Fibroblast of skin of left biceps (primary cell): Measurements from ENCODE around the gene SPAG9.
A peak's percentile ranks its signal among the peaks of the same experiment; 100 is the strongest.
"Not testable (repeated sequence)": the region's sequence is repeated elsewhere in the genome, so short reads cannot be mapped to it uniquely, and the experiment has no call there.

ENCODE experiments used
- DNase-seq, 2 experiments: peaks; one replicate each; pipeline ENCODE4 v3.0.0-alpha.2; 2013; ENCODE audit warnings: low read depth in 2 of 2

The SPAG9 gene

DNA sequence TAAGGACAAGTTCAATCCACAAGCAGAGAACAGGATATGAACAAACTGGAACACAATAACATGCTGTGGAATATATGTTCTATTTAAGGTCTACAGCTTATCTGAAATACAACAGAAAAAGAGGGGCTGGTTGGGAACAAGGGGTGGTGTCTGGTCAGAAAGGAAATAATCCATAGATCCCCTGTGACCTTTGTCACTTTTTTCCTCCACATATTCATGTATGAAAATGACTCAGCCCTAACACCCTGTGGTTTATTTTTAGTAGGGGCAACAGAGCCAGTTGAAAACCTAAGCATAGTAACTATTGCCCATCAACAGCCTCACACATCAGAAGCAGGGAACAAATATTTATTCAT, 12.3 kb upstream of the SPAG9 start:
- DNase-seq: no peak

DNA sequence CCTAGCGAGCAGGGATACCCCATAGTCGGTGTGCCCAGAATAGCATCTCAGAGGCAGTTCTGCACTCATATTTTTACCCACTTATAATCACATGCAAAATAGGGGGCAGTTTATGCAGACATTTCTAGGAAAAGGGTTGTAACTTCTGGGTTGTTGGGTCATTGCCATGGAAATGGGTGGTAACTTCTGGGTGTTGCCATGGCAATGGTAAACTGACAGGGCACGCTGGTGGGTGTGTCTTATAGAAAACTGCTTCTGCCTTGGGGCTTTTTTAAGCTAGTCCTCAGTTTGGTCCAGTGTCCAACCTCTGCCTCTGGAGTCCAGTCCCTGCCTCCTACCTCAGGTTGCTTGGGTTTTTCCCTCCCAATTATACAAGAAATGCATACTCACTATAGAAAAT, 7.4 kb upstream of the SPAG9 start:
- DNase-seq: no peak

DNA sequence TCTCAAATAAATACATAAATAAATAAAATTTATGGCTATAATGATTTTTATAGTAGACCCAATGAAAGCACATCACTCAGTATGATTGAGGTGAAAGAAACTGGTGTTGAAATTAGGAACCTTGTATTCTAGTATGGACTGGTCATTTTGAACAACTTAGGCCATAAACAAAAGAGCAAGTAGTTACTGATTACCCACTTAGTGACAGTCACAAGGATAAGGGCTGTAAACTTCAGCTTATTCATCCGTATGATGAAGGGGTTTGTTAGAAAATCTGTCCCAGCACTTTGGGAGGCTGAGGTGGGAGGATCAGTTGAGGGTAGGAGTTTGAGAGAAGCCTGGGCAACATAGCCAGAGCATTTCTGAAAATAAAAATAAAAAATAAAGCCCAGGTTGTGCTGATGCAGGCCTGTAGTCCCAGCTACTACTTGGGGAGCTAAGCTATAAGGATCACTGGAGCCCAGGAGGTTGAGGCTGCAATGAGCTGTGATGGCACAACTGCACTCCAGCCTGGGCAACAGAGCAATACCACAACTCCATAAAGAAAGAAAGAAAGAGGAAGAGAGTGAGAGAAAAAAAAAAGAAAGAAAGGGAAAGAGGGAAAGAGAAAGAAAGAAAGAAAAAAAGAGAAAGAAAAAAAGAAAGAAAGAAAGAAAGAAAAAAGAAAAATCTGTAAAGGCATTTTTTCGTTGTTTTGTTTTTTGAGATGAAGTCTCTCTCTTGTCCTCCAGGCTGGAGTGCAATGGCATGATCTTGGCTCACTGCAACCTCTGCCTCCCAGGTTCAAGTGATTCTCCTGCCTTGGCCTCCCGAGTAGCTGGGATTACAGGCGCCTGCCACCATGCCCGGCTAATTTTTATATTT, 4.2 kb upstream of the SPAG9 start:
- DNase-seq: no peak

DNA sequence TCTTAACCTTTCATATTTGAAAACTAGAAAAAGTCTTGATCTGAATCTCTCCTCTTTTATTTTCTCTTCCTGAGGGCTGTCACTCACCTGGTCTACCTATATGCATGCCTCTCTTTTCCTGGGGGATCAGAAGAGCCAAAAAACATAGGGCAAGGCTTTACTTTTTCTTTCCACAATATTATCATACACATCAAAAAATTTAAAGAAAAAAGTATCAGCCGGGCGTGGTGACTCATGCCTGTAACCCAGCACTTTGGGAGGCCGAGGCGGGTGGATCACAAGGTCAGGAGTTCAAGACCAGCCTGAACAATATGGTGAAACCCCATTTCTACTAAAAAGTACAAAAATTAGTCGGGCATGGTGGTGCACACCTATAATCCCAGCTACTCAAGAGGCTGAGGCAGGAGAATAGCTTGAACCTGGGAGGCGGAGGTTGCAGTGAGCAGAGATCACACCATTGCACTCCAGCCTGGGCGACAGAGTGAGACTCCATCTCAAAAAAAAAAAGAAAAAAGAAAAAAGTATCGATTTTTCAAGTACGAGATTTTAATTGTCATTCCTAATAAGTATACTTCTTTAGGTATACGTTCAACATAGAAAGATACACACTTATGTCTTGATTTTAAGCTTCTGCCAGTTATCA, 1.9 kb upstream of the SPAG9 start:
- DNase-seq: not testable (repeated sequence)

DNA sequence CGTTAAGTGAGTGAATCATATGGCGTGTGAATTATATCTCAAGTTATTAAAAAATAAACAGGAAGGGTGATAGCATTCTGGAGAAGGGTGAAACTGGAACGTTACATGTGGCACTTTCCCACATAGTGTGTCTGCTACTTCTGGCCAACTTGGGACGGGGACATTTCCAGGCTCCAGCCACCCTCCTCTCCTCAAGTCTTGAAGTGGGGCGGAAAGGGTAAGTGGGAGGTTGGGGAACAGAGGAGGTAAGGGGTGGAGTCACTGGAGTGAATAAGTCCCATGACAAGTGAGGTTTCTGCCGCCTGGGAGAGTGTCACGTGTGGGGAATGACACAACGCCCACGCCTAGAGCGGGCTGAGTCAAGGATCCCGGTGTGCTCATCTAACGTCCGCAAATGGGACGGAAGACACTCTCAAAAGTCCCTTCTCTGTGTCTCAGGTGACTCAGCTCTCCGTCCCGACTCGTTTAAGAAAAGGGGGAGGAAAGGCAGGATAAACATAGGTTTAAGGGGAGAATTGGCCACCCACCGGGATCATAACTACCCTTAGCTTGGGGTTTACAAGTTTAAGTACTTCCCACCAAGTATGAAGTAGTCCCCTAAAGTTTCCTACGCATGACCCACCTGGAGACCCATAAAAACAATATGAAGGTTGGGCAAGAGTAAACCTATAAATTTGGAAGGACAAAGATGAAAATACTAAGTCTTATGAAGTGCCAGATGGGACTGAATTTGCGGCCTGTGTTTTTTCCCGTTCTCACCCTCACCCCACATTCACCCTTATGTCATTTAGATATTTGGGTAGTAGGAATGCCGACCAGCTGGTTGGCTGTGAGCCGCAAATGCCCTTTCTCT, 1.2 kb upstream of the SPAG9 start:
- peak; percentile 53 to 57 for DNase-seq

DNA sequence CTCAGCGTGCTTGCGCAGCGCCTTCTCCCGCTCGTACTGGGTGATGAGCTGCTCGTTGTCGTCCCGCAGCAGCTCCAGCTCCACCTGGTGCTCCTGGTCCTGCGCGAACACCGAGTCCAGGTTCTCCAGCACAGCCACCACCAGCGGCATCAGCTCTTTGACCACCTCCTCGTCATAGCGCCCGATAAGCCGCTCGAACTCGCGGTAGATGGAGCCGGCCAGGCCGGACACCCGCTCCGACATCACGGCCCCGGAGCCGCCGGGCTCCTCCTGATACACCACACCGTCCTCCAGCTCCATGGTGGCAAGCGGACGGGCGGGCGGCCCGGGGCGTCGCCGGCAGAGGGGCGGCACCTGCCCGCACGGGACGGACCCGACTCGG, 320 bp downstream of the SPAG9 start:
- DNase-seq: no peak

DNA sequence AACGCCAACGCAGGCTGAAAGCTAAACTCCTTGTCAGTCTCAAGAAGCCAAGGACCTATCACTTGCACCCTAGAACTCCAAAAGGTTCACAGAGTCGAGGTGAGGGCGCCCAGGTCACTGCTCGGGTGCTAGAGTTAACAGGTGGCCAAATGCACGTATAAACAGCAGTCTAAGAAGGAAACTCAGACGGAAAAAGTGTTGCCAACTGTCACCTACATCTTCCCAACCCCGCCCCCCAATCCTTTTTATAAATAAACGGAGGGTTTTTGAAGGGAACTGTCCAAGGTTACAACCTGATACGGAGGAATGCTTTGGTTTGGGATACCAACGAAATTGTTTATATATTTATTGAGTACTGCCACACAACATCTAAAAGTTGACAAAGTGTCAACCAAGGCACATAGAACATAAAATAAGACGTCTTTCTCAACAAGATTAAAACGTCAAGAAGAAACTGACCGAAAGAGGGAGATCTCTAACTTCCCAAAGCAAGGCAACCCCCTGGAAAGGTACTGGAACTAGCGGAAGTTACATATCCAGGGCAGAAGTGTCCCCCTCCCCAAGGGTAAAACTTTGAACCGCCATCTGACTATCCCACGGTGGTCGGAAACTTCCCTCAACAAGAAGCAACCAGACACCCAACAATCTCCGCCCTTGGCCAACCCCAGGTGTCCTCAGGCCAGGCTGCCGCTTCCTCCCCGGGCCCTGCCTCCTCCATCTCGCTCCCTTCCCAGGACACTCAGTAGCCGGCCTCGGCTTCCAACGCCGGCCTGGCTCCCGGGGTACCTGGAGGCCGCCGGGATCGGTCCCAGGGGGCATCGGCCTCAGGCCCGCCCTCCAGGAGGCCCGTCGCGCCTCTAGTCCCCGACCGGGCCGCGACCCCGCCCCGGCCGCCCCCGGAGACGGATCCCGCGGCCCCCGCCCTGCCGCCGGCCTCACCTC, 982 bp downstream of the SPAG9 start:
- DNase-seq: no peak

DNA sequence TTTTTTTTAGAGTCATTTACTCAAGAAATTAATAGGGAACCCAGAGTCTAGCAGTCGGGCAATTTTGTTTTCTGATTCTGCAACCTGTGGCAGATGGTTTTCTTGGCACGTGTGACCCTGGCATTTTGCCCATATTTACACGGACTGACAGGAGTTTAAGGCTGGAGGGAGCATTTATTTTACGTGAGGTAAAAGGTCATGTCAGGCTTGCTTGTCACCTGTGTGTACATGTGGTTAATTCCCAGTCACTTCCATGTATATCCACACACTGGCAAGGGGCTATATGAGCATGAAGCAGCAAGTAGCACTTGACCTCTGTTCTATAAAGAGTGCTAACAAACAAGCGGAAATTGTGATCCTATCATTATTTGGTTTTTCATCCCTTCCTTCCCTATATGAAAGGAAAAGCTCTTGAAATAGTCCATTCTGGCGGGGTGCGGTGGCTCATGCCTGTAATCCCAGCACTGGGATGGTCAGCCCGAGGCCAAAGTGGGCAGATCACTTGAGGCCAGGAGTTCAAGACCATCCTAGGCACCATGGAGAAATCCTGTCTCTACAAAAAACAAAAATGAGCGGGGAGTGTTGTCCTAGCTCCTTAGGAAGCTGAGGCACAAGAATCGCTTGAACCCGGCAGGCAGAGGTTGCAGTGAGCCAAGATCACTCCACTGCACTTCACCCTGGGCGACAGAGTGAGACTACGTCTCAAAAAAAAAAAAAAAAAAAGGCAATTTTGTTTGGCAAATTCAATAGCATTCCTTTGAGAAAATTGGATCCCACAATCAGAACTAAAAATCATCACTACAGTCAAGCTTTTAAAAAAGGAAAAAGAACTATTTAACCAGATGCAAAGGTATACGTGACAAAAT, 2.1 kb downstream of the SPAG9 start:
- no peak for DNase-seq

DNA sequence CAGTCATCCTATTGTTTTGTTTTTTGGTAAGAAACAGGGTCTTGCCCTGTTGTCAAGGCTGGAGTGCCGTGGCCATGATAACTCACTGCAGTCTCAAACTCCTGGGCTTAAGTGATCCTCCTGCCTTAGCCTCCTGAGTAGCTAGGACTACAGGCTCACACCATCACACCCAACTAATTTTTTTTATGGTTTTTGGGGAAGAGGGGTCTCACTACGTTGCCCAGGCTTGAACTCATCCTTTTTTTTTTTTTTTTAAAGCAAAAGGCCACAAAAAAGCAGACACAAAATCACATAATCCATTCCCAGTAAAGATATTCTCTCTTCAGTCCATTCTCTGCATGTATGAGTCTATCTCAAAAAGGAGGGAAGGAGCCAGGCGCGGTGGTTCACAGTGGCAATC, 5.5 kb downstream of the SPAG9 start:
- DNase-seq: no peak

DNA sequence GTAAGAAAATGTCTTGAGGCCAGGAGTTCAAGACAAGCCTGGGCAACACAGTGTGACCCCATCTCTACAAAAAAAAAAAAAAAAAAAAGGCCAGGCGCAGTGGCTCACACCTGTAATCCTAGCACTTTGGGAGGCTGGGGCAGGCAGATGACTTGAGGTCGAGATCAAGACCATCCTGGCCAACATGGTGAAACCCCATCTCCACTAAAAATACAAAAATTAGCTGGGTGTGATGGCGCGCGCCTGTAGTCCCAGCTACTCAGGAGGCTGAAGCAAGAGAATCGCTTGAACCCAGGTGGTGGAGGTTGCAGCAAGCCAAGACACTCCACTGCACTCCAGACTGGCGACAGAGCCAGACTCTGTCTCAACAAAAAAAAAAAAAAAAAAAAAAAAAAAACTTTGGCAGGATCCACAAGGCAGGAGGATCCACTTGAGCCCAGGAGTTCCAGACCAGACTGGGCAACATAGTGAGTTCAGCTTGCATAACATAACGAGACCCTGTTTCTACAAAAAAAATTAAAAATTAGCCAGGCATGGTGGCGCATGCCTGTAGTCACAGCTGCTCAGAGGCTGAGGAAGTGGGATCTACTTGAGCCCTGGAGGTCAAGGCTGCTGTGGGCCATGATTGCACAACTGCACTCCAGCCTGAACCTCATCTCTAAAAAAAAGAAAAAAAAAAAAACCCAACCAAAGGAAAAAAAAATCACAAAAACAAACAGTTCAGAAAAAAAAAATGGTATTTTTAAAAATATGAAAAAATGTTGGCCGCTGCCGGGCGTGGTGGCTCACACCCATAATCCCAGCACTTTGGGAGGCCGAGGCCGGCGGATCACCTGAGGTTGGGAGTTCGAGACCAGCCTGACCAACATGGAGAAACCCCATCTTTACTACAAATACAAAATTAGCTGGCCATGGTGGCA, 8.1 kb downstream of the SPAG9 start:
- DNase-seq: not testable (repeated sequence)

DNA sequence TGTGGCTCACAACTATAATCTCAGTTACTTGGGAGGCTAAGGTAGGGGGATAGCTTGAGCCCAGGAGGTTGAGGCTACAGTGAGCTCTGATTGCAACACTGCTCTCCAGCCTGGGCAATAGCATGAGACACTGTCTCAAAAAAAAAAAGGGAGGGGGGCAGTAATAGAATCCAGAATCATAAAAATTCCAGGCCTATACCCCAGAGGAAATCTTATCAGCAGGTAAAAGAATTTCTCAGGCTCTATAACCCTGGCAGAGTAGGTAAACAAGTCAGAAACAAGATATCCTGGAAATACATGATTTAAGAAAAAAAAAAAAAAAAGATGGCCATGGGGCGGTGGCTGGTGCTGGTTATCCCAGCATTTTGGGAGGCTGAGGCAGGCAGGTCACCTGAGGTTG, 12.9 kb downstream of the SPAG9 start:
- DNase-seq: no peak

DNA sequence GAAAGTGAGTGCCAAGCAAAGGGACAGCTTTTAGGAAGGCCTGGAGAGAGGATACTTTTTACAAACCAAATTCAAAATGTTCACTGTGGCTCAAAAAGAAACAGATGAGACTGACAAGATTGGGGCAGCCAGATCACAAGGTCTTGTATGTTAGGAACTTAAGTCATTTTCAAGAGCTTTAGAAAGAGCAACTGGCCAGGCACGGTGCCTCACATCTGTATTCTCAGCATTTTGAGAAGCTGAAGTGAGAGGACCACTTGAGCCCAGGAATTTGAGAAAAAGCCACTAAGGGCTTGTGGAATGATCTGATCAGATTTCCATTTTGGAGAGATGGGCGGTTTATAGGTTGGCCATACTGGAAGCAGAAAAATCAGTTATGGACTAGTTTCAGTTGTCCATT, 17.2 kb downstream of the SPAG9 start:
- no peak for DNase-seq

DNA sequence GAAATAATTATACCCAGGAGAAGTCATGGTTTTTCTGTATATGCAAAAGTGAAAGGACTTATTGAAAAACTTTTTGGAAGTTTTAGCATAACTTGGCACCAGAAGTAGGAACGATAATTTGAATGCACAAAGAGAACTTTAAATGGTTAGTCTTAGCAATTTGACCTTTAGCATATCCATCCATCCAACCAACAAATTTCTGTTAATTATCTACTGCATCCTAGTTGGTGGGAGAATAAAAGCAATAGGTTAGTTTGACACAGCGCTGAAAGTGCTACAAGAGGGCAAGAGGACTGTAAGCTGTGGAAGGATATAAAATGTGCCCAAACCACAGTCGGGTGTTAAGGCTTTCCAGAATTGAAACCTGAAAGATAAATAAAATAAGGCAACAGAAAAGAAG, 17.6 kb downstream of the SPAG9 start:
- DNase-seq: no peak

DNA sequence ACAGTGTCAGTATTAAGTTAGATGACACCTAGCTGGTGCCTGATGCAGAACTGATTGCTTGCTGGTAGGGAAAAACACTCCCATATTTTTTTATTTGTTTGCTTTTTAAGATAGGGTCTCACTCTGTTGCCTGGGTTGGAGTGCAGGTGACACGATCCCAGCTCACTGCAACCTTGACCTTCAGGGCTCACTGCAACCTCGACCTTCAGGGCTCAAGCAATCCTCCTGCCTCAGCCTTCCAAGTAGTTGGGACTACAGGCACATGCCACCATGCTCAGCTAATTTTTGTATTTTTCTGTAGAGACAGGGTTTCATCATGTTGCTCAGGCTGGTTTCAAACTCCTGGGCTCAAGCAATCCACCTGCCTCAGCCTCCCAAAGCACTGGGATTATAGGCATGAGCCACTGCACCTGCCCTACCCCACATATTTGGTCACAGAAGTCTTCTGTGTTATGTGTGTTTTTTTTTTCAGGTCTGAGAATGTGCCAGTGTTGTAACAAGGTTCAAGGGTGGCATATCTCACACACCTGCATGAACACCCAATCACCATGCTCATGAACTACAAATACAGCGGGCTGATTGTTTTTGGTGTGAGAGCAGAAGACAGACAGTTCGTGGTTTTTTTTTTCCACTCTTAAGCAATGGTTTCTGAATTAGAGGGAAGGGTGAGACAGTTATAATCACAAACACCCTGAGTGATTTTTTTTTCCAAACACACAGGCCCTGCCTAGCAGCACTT, 22.8 kb downstream of the SPAG9 start:
- DNase-seq: no peak

DNA sequence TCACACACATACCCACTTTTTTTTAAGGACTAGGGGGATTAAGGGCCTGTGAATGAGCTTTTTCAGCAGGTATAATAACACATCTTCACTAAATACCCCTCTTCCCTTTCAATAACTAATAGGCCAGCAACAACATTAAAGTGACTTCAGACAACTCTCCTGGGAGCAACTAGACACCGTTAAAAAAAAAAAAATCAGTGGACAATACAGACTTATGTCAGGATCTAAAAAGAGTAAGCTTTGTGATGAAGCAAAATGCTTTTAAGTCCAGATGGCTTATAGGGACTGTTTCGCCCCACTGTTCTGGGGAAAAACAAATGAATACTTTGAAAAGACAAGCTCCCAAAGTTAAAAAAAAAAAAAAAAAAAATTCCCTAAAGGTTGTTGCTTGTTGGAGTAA, 29.0 kb downstream of the SPAG9 start:
- no peak for DNase-seq

DNA sequence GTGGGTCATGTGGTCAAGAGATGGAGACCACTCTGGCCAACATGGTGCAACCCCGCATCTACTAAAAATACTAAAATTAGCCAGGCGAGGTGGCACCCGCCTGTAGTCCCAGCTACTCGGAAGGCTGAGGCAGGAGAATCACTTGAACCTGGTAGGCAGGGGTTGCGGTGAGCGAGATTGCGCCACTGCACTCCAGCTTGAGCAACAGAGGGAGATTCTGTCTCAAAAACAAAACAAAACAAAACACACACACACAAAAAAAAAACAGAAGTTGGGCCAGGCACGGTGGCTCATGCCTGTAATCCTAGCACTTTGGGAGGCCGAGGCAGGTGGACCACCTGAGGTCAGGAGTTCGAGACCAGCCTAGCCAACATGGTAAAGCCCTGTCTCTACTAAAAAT, 31.8 kb downstream of the SPAG9 start:
- DNase-seq: not testable (repeated sequence)

DNA sequence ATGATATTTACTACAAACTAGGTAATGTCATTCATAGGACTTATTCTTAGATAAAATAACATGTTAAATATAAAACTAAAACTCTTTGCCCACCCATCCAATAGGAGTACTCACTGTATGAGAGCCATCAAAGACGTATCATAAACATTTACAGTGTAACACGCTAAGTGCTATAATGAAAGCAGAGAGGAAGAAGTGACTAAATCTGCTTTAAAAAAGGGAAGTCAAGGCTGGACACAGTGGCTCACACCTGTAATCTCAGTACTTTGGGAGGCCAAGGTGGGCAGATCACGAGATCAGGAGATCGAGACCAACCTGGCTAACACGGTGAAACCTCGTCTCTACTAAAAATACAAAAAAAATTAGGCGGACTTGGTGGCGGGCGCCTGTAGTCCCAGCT, 32.4 kb downstream of the SPAG9 start:
- no peak for DNase-seq

DNA sequence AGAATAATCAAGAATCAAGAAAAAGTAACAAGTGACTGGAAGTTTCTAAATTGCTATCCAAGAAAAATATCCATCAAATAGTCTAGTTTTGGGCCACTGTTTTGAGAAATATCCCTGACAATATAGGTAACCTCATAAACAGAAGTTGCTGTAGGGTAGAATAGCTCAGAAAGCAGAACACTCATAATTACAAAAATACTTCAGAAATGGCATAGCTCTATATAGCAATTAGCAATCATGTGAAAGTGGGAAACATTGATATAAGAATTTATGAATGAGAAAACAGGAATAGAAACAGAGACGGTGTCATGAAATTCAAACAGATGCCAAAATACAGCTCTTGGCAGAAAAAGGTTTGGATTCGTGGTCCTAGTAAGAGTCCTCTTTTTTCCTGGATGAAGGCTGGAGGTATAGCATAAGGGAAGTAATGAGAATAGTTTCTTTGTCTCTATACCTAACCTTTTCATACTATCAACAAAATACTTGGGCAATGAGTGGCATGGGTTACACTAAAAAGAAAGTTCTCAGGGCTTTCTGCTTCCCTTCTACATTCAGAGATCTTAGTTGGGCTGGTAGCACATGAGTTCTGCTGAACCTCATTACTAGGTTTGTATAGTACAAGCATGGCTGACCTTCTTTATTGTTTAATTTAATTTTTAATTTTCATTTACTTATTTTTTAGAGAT, 33.5 kb downstream of the SPAG9 start:
- no peak for DNase-seq
